ENCODE data around the gene CCDC88C.

GRCh38 chr14:91231446-91231845 is 186.2 kb downstream of the CCDC88C start:
- TF ChIP-seq CTCF (IDR thresholded peaks at IDR 0.05; ENCODE audit: low read length) (no peak), EZH2 (IDR thresholded peaks at IDR 0.05; ENCODE audit: borderline replicate concordance, low read length) (no peak)
